ENCODE measurements around the gene RAD51B.

Gene RAD51B

GRCh38 chr14:68363843-68364767 is 544.5 kb downstream of the RAD51B start:
- peak; percentile 28 for DNase-seq (ENCODE audit: low read depth)

GRCh38 chr14:68364792-68365192 is 545.2 kb downstream of the RAD51B start:
- DNase-seq (ENCODE audit: low read depth): no peak

GRCh38 chr14:68365228-68365627 is 545.6 kb downstream of the RAD51B start:
- DNase-seq (ENCODE audit: low read depth): peak; percentile 87

GRCh38 chr14:68366656-68367055 is 547.1 kb downstream of the RAD51B start:
- no peak for DNase-seq (ENCODE audit: low read depth)

- no peak for DNase-seq (ENCODE audit: low read depth)
Observed at GRCh38 chr14:68367536-68367935, 548.0 kb downstream of the RAD51B start.

- DNase-seq (ENCODE audit: low read depth): no peak
Observed at GRCh38 chr14:68368850-68369249, 549.3 kb downstream of the RAD51B start.

- DNase-seq (ENCODE audit: low read depth): no peak
Observed at GRCh38 chr14:68369281-68370056, 549.9 kb downstream of the RAD51B start.

GRCh38 chr14:68370057-68370360 is 550.4 kb downstream of the RAD51B start:
- no peak for DNase-seq (ENCODE audit: low read depth)

GRCh38 chr14:68372368-68372767 is 552.8 kb downstream of the RAD51B start:
- no peak for DNase-seq (ENCODE audit: low read depth)

- no peak for DNase-seq (ENCODE audit: low read depth)
Observed at GRCh38 chr14:68373124-68373646, 553.6 kb downstream of the RAD51B start.

GRCh38 chr14:68373847-68374444 is 554.4 kb downstream of the RAD51B start:
- DNase-seq (ENCODE audit: low read depth): no peak

GRCh38 chr14:68374682-68375081 is 555.1 kb downstream of the RAD51B start:
- no peak for DNase-seq (ENCODE audit: low read depth)

GRCh38 chr14:68375376-68375775 is 555.8 kb downstream of the RAD51B start:
- no peak for DNase-seq (ENCODE audit: low read depth)

- no peak for DNase-seq (ENCODE audit: low read depth)
Observed at GRCh38 chr14:68376067-68376779, 556.6 kb downstream of the RAD51B start.

- DNase-seq (ENCODE audit: low read depth): no peak
Observed at GRCh38 chr14:68377006-68377405, 557.4 kb downstream of the RAD51B start.

GRCh38 chr14:68377459-68377858 is 557.9 kb downstream of the RAD51B start:
- no peak for DNase-seq (ENCODE audit: low read depth)

- DNase-seq (ENCODE audit: low read depth): no peak
Observed at GRCh38 chr14:68379510-68380328, 560.1 kb downstream of the RAD51B start.

GRCh38 chr14:68380329-68380741 is 560.8 kb downstream of the RAD51B start:
- DNase-seq (ENCODE audit: low read depth): no peak

- no peak for DNase-seq (ENCODE audit: low read depth)
Observed at GRCh38 chr14:68384335-68384734, 564.8 kb downstream of the RAD51B start.

- DNase-seq (ENCODE audit: low read depth): no peak
Observed at GRCh38 chr14:68384881-68385280, 565.3 kb downstream of the RAD51B start.

- no peak for DNase-seq (ENCODE audit: low read depth)
Observed at GRCh38 chr14:68386446-68386845, 566.9 kb downstream of the RAD51B start.
